ENCODE measurements around the gene CDHR5.

Gene CDHR5

DNA sequence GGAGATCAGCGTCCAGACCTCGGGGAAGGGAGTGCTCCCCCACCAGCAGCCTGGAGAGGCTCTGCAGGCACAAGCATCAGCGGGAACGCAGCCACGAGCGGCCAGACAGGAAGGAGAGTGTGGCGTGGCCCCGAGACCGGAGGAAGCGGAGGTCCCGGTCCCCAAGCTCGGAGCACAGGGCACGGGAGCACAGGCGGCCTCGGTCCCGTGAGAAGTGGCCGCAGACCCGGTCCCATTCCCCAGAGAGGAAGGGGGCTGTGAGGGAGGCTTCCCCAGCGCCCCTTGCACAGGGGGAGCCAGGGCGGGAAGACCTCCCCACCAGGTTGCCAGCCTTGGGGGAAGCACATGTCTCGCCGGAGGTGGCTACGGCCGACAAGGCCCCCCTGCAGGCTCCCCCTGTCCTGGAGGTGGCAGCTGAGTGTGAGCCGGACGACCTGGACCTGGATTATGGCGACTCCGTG, 15.9 kb downstream of the CDHR5 start:
- no peak for DNase-seq

DNA sequence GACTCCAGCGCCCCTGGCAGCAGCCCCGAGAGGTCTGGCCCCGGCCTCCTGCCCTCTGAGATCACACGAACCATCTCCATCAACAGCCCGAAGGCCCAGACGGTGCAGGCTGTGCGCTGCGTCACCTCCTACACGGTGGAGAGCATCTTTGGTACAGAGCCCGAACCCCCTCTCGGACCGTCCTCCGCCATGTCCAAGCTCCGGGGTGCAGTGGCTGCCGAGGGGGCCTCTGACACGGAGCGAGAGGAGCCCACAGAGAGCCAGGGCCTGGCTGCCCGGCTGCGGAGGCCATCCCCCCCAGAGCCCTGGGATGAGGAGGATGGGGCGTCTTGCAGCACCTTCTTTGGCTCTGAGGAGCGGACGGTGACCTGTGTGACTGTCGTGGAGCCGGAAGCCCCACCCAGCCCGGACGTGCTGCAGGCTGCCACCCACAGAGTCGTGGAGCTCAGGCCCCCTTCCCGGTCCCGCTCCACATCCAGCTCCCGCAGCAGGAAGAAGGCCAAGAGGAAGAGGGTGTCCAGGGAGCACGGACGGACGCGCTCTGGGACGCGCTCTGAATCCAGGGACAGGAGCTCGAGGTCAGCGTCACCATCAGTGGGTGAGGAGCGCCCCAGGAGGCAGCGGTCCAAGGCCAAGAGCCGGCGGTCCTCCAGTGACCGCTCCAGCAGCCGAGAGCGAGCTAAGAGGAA, 16.6 kb downstream of the CDHR5 start:
- DNase-seq: no peak

DNA sequence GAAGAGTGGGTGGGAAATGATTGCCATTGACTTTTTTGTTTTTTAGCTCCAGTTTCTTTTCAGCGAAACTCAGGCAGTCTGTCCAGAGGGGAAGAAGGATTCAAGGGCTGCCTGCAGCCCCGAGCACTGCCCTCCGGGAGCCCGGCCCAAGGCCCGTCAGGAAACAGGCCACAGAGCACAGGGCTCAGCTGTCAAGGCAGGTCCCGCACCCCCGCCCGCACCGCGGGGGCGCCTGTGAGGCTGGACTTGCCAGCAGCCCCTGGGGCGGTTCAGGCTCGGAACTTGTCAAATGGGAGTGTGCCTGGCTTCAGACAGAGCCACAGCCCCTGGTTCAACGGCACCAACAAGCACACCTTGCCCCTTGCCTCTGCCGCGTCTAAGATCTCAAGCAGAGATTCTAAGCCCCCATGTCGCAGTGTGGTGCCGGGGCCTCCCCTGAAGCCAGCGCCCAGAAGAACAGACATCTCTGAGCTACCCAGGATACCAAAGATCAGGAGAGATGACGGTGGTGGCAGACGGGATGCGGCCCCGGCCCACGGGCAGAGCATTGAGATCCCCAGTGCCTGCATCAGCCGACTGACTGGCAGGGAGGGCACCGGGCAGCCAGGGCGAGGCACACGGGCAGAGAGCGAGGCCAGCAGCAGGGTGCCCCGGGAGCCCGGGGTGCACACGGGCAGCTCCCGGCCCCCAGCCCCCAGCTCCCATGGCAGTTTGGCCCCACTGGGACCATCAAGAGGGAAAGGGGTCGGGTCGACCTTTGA, 17.6 kb downstream of the CDHR5 start:
- DNase-seq: no peak

DNA sequence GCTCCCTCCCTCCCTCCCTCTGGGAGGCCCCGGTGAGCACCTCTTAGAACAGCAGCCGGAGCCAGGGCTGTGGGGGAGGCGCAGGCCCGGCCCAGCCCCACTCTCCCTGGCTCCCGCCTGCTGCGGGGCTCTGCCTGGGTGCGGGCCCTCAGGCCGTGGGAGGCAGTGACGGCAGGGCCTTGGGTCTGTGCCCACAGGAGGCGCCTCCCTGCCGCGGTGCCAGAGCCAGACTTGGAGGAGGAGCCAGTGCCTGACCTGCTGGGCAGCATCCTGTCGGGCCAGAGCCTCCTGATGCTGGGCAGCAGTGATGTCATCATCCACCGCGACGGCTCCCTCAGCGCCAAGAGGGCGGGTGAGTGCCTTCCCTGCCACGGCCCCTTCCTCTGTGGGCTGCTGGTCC, 18.5 kb downstream of the CDHR5 start:
- no peak for DNase-seq

DNA sequence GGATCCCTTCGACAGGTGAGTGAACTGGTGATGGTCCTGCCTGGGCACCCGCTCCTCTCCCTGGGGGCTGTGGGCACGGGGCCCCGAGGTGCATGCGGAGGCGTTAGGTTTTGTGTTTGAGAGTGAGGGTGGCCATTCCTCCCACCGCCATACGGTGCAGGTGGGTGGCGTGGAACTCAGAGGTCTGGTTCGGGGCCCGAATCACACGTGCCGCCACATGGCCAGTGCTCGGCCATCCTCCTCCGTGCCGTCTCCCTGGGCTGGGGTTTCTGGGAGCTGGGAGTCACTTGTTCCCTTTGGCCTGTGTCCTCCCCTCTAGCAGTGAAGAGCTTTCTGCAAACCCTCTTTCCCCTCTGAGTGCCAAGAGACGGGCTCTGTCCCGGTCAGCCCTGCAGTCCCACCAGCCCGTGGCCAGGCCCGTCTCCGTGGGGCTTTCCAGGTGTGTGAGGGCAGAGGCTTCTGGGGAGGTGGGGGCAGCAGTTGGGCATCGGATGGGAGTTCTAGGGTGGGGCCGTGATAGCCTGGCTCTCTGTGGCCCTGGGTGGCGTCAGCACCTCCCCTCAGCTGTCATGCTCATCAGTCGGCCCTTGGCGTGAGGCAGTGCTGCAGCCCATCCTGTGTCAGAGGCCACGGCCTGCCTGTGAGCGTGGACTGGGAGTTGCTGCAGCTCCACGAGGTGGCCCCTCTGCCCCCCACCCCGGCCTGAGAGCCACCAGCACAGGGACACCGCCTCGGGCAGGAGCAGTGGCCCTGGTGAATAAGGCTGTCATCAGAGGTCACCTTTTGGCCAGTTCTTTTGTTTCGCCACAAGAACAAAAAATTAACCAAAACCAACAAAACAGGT, 19.2 kb downstream of the CDHR5 start:
- DNase-seq: no peak

DNA sequence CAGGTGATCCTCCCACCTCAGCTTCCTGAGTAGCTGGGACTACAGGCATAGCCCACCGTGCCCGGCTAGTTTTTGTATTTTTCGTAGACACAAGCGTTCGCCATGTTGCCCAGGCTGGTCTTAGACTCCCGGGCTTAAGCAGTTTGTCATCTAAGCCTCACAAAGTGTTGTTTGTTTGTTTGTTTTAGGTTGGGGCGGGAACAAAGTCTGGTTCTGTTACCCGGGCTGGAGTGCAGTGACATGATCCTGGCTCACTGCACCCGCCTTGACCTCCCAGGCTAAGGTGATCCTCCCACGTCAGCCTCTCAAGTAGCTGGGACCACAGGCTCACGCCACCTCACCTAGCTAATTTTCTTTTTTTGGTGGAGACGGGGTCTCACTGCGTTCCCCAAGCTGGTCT, 21.6 kb downstream of the CDHR5 start:
- DNase-seq: no peak

DNA sequence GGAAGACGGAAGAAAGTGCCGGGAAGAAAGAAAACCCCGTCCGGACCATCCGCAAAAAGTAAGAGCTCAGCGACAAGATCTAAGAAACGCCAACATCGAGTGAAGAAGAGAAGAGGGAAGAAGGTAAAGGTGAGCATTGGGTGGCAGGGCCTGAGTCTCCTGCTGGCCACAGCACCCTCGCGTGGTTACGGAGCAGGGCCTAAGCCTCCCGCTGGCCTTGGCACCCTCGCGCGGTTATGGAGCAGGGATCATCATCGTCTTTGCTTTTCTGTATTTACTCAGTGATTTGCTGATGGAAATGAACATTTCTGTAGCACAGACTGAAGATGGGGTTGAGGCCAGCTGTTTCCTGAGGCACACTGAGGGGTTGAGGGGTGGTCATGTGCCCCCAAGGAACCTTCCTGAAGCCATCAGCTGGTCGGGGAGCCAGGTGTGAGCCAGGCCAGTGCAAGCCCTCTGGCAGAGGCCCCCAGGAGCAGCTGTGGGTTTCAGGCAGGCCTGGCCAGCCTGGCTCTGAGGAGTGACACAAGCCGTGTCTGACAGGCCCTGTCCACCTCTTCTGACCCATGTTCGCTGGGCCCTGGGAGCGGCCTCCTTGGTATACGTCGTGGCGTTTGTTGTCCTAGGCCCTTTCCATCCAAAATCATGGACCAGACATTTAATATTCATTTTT, 23.0 kb downstream of the CDHR5 start:
- DNase-seq: no peak

DNA sequence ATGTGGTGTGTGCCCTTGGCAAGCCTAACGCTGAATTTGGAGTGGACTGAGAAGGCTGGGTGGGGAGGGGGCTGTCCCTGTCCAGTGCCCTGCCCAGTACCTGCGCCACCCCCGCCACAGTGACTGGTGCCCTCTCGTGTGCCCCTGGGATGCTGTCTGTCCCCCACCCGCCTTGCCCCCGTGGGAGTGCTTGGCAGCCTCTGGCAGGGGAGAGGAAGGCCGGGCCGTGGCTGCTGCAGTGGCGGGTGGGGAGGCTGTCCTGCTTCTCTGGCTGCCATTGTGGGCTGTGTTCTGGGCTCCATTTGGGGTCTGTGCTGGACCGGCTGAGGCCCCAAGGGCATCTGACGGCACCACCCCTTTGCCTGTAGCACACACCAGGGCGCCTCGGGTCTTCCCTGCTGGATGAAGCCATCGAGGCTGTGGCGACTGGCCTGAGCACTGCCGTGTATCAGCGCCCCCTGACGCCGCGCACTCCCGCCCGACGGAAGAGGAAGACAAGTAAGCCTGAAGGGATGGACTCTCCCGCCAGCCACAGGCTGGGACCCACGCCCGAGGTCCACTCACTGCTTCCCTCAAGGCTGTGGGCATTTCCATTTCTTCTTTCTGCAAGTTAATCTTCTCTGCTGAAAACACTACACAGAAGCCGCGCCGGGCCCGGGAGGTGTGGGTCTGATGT, 26.6 kb downstream of the CDHR5 start:
- DNase-seq: no peak

DNA sequence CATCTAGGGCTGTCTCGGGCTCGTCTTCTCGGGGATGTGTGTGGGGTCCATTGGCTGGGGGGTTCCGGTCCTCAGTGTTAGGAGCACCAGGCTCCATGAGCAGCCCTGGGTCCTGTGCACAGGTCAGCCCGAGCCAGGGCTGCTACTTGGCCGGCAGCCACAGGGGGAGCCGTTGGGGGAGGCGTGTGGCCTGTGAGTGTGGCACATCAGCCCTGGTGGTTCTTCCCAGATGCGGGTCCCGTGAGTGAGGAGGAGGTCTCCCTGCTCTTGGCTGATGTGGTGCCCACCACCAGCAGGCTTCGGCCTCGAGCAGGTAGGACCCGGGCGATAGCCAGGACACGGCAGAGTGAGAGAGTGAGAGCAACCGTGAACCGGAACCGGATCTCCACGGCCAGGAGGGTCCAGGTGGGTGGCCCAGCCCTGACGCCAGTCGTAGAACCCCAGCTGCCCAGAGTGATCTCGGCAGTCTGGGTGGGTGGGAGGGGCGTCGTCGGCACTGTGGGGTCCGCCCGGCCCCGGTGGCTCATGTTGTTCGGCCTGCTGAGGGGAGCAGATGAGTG, 27.5 kb downstream of the CDHR5 start:
- no peak for DNase-seq

DNA sequence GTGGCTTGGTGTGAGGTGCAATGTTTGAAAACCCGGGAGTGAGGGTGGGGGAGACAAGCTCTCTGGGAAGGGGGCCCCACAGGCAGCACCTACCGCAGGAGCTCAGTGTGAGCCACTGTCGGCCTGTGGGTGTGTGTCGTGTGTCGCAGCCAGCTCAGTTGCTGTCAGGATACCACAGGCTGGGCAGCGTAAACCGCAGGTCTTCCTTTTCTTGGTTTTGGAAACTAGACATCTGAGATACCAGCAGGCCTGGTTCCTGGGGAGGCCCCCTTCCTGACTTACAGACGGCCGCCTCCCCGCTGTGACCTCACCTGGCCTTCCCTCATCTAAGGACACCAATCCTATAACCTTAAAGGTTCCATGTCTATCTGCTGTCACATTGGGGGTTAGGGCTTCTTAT, 28.4 kb downstream of the CDHR5 start:
- no peak for DNase-seq

DNA sequence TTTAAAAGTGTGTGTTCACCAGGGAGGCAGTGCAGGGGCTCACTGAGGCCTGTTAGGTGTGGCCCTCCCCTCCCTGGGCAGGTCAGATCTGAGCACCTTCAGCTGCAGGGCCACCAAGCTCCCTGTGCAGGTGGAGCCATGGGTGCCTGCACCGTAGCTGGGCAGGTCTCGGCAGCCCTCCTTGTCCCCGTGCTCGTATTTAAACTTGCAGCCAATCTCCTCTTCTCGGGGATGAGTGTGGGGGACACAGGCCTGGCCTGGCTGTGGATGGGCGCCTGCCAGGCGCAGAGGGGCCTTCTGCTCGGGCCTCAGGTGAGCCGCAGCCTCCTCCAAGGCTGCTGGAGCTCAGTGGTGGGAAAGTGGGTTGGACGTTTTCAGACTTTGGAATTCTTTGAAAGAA, 29.4 kb downstream of the CDHR5 start:
- DNase-seq: no peak

DNA sequence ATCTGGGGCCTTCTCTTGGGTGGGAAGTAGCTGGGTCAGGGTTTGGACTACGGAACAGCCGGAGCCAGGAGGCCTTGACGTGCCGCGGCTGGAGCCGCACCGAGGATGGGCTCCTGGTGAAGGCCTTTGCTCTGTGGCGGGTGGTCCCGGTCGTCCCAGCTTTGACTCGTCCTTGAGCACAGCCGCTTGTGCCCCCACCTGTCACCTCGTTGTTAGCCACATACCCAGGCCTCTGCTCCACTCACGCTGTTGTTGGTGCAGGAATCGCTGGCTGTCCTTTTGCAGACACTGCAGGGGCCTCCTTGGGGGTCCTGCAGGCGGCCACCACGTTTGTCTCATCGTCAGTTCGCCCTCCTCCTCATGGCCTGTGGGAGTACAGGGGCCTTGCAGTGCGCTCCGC, 31.4 kb downstream of the CDHR5 start:
- DNase-seq: no peak

DNA sequence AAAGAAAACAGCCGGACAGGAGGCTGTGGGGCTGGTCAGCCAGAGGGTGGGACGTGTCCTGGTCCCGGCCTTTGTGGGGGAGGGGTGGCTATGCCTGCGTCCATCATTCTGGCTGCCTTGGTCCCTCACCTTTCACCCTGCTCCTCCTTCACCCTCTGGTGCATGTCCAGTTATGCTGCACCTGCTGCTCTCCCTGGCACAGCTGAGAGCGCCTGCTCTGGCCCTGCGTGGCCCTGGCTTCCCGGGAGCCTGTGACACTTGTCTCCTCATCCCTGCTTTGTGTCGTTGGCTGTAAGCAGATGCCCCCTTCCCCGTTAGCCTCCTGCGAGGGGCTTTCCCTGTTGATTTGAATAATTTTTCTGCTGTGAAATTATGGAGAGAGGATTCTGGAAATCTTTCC, 31.8 kb downstream of the CDHR5 start:
- DNase-seq: no peak

DNA sequence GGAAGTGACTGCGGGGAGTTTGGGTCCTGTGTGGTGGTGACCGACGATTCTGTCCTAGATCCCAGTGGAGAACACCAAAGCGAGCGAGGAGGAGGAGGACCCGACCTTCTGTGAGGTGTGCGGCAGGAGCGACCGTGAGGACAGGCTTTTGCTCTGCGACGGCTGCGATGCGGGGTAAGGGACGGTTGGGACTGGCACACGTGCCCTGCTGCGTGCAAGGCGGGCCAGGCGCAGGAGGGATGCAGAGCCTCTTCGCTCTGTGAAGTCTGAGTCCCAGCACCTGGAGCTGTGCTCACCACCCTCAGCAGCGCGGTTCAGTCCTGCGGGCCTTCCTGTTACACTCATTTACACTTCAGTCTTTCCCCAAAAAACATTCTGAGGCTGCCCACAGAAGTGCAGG, 32.3 kb downstream of the CDHR5 start:
- DNase-seq: no peak

DNA sequence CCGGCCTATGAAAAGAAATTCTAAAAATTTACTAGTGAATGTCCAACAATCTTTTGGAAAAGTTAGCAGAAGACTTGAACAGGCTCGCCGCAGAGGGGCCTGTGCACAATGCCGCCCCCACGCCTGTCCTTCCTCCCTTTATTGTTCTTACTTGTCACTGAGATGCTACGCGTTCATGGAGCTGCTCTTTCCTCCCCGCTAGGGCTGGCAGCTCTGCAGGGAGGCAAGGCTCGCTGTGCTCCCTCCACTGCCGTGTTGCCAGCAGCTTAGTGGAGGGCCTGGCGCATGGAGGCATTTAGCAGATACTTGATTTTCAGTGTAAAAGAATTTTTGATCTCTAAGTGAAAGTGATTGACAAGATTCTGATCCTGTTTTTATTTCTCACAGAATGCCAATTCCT, 33.8 kb downstream of the CDHR5 start:
- no peak for DNase-seq

DNA sequence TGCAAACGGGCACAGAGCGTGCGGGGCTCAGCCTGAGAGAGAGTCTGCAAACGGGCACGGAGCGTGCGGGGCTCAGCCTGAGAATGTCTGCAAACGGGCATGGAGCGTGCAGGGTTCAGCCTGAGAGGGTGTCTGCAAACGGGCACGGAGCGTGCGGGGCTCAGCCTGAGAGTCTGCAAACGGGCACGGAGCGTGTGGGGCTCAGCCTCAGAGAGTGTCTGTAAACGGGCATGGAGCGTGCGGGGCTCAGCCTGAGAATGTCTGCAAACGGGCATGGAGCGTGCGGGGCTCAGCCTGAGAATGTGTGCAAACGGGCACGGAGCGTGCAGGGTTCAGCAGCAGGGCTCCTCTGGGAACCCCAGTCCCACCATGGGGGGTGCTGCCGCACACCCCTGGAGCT, 35.0 kb downstream of the CDHR5 start:
- no peak for DNase-seq

DNA sequence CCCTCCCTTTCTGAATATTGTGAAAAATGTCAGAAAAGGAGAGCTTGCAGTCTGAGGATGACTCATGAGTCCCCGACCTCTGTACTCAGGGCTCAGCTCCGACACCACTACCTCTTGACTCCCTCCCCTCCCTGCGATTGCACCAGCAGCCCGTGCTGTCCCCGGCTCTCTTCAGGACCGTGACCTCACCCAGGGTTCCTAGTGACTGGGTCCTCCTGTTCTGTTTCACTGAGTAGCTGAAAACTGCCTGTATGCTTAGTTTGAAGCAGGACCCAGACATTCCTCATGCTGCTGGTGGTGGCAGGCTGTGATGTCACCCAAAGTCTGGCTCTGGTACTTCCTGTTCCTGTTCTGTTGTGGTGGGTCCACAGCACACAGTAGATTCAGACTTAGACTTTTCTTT, 36.8 kb downstream of the CDHR5 start:
- no peak for DNase-seq

DNA sequence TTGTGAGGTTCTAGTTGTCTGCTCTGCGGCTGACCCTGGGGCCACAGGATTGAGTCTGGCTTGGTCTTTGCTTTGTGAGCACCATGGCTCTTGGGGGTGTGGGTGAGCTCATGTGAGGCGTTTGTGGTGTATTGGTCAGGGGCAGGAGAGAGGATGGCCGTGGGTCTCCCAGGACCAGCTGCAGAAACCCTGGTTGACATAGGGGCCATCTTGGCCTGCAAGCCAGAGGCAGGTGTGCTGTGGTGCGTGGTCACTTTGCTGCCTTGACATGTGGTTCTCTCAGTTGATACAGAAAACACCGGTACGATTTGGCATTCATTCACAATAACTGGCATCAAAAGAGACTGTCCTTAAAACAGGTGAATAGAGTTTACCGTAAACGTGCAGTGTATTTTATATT, 37.2 kb downstream of the CDHR5 start:
- DNase-seq: no peak

DNA sequence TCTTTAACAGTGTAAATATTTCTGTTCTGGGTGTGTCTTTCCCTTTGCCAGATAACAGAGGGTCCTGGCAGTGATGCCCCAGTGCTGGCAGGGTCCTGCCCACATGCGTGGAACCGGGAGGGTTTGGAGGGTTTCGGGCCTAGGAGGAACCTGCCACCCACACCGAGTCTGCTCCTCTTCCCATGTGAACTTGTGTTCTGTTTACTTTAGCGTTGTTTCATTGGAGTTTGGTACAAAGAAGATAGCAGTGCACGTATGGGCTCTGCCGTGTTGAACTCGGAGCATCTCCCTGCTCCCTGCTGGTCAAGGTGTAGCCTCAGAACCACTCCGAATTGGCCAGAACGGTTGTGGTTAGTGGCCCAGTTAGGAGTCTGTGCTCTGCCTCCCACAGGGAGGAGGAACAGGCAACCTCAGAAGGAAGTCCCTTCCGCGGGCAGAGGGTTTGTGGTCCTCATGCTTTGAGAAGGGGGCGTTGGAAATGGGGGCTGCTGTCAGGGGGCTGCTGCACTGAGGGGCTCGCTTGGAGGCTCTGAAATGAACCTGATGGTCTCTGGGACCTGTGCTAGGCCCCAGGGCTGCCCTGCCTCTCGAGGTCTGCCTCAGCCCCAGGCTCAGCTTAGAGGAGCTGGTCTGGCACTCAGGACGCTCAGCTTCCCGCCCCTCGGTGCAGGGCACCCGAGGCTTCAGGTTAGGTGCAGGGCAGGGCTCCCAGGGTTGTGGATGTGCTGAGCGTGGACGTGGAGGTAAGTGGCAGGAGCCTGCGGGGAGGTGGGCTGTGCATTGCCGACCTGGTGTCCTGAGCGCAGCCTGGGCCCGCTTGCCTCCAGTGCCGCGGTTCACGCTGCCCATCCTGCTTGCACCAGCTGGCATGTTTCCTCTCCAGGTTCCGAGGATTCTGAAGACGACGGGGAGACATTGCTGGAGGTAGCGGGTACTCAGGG, 38.1 kb downstream of the CDHR5 start:
- DNase-seq: no peak

DNA sequence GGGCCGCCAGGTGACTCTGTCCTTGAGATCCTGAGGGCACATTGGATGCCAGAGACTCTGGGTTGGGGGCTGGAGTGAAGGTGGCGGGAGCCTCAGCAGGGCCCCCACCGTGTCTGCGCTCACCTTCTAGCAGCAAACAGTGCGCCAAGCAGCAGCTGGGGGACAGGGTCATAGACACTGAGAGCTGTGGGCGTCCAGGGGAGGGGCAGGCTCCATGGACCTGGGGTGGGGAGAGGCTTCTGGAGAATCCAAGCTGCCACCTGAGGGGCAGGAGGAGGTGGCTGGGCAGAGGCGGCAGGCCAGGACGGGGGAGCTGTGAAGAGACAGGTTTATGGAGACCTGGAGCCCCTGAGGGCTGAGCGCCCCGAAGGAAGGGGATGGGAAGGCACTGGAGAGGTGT, 40.5 kb downstream of the CDHR5 start:
- no peak for DNase-seq

DNA sequence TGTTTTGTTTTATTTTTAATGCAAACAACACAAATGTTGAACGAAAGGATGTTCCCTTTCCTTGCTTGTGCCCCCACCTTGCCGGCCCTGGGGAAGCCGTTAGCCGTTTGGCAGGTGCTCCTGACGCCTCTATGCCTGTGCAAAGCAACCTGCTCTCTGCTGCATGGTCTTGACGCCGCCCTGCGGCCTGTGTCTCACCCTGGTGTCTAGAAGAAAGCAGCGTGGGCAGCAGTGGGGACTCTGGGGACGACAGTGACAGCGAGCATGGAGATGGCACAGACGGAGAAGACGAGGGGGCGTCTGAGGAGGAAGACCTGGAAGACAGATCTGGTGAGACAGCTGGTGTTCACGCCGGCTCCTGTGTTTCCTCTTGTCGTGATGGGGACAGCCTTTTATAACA, 43.0 kb downstream of the CDHR5 start:
- no peak for DNase-seq
